SW 1271 (cell line): ENCODE results near the gene GNG2.
A peak's percentile ranks its signal among the peaks of the same experiment; 100 is the strongest.

Experiments
- DNase-seq, 2 experiments: peaks; one replicate each; lab custom pipeline; 2025; lab: John Stamatoyannopoulos, UW

Gene GNG2

DNA sequence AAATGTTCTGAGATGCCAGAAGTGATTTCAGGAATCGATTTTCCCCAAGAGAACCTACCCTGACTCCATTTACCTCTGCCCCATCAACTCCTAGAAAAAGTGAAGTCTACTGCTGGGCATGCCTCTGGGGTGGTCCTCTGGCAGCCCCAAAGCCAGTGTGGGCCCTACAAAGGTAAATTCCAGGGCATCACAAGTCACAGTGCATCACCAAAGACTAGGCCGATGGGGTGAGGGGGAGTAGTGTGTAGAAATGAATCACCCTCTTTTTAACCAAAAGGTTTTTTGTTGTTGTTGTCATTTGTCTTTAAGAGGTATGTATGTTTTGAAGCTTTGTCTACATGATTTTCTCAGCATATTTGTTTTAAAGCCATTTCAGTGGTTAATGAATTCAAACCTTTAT is 82.6 kb downstream of the GNG2 start:
- DNase-seq = no peak

DNA sequence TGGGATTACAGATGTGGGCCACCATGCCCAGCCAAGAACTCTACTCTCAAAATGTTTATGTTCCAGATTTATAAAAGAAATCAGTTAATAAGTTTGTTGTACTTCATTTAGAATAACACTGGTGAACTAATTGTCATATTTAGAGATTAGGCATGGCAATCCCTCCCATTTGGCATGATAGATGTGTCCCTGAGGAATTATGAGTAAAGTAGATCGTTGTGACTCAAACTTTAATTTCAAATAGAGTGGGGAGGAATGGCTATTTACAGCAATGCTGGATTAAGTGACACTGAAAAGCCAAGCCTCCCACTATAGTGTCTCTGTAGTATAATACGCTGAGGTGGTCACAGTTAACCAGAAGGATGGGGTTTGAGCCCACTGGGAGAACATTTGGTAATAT is 89.6 kb downstream of the GNG2 start:
- no peak for DNase-seq

DNA sequence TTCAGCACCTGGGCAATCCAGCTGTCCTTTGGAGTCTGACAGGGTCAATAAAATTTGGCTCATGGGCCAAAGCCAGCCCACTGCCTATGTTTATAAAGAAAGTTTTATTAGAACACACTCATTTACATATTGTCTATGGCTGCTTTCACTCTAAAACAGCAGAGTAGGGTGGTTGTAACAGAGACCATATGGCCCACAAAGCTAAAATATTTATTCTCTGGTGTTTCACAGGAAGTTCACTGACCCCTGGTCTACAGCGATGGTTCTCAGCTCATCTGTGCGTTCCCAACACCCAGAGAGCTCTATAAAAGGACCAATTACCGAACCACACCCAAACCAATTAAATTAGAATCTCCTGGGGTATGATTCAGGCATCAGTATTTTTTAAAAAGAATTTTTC is 91.2 kb downstream of the GNG2 start:
- DNase-seq = no peak

DNA sequence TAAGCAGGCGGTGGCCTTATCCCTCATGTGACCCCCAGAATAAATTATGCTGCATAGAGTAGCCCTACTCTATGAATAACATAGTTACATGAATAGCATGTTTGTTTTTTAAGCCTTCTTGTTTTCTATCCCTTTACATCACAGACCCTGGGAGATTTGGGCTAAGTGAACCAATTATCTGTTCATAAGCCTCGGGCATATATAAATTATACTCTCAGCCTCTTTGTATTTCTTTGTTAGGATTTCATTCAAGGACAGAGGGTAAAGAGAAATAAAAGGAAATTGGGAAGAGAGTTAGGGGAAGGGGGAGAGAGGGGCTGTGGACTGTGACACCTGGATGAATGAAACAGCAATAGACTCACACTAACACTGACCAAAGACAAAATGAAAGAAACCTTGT is 93.6 kb downstream of the GNG2 start:
- no peak for DNase-seq

DNA sequence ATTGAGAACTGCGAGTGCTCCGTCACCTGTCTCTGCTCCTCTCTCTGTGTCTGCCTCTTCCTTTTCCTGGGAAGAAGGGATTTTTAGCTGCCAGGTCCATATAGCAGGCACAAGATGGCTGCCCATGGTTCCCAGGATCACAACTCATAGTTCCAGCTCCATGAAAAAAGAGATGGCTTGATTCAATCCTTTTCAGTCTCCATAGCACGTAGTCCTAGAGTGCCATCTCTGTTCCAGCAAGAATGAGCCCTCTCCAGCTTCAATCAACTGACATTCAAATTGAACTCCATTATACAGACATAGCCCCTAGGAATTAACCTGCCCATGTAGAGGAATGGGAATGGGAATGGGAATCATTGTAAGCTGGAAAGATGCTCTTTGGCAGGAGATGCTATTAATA is 94.2 kb downstream of the GNG2 start:
- no peak for DNase-seq

DNA sequence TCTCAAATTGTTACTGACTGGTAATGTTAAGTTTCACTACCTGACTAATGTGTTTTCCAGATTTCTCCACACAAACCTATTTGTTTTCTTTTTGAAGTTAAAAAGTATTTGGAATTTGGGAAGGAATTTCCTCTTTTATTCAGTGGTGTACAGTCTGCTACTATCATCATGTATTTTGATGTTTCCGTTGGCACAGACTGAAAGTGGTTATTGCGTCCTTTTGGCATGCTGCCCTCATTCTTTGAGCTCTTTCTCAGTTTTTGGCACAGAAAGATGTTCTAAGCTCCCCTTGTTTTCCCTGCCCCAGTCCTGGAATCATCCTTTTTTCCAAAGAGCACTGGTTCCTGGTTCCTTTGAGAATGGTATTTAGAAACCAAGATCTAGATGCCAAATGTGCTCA is 97.5 kb downstream of the GNG2 start:
- DNase-seq = no peak

DNA sequence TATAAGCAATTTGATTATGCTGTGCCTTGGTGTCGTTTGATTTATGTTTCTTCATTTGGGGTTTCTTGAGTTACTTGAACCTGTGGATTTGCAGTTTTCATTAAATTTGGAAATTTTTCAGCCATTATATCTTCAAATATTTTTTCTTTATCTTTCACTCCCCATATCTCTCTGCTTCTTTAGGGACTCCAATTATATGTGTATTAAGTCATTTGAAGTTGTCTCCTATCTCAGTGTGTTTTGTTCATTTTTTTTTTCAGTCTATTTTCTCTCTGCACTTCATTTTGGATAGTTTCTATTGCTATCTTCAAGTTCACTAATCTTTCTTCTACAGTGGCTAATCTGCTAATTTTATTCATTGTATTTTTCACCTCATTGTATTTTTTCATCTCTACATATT is 99.5 kb downstream of the GNG2 start:
- DNase-seq = no peak

DNA sequence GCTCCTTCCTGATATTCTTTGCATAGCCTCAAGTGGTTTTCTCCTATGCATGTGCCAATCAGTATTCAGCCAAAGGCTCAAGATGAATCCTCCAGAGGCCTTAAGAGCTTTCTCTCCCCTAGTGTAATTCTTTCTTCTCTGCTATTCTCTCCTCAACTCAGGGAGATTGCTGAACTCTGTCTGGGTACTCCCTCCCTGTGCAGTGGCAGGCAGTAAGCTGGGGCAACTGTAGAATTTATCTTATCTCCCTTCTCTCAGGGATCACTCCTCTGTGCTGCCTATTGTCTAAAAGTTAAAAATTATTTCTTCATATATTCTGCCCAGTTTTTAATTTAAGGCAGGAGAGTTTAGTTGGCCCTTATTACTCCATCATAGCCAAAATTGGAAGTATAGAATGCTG is 100.5 kb downstream of the GNG2 start:
- no peak for DNase-seq

DNA sequence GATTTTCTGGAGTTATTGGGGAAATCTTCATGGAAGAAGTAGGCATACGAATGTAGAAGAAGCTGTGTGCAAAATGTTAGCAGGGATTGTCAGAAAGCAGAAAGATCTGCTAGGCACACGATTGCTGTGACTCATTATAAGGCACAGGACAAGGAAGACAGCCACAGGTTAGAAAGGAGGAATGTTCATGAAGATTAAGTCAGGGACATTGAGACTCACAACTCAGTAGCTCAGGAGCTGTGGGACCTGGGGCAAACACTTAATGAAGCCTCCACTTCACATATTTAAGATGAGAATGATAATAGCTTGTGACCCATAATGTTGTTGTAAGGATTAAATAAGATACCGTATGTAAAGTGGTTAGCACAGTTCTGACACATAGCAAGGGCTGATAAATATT is 102.3 kb downstream of the GNG2 start:
- no peak for DNase-seq

DNA sequence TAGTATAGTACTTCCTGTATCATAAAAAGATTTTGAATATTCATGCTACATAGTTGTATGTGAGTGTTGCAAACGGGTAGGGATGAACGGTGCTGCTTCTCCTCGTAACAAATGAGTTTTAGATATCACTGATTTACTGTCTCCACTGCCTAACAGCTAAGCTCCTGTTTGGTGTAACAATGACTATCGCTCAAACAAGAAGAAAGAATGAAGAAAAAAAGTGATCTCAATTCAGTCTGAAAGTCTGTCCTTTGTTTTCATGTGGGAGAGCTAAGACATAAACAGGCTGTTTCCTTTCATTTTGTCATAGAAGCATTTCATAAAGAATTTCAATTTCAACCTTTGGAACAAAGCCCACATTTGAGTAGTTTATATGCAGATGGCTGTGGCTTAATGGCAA is 102.9 kb downstream of the GNG2 start:
- DNase-seq = no peak

DNA sequence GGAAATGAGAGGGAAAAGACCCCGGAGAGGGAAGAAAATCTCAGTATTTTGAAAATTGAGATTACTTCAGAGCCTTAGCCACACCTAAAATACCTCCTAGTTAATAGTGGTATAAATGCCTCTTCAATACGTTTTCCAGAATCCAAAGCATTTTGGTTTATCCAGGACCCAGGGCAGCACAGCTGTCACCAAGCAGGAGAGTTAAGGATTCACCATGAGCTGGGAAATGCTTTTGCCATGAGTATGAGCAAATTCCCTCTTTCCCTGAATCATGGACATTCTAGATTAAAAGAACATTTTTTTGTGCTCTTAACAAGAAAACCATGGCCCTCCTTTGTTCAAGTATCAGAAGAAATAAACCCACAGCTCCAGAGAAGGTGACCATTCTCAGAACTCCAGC is 107.1 kb downstream of the GNG2 start:
- DNase-seq = no peak

DNA sequence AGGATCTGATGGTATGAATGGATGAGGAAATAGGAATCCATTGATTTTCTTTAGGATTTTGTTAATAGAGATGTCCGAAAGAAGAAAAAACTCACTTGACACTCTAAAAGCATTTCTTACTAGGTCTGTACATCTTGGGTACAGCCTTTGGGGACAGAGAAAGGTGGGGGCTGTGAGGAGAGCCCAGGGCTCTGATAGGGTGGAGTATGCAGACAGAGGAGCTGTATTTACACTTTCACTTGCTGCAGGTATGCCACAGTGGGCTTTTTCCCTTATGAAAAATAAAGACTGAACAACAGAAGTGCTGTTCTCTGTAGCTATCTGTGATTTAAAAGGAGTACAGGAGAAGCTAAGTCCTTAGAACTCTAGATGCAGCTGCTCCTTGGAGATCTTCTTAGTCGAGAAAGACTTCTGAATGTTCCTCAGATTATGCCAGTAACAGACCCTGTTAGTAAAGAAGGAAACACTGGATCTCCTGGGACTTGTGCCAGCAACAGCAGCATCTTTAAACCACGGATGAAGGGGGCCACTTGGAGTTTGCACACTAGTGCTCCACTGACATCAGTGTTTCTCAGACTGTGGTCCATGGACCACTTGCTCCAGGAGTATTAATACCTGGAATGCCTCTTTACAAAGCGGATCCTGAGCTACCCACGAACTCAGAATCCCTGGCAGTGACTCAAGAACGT is 109.6 kb downstream of the GNG2 start:
- DNase-seq = no peak

DNA sequence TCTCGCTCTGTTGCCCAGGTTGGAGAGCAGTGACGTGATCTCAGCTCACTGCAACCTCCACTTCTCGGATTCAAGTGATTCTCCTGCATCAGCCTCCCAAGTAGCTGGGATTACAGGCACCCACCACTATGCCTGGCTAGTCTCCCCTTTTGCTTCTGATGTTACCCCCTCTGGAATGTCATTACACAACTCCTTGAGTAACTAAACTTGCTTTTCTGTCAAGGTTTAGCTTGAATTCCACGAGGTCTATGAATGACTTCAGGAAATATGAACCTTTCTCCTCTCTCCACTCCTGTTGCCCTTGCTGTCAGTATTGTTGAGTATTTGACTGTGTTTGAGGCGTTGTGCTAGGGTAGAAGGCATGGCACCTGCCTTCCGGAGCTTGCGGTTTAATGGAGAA is 112.2 kb downstream of the GNG2 start:
- no peak for DNase-seq

DNA sequence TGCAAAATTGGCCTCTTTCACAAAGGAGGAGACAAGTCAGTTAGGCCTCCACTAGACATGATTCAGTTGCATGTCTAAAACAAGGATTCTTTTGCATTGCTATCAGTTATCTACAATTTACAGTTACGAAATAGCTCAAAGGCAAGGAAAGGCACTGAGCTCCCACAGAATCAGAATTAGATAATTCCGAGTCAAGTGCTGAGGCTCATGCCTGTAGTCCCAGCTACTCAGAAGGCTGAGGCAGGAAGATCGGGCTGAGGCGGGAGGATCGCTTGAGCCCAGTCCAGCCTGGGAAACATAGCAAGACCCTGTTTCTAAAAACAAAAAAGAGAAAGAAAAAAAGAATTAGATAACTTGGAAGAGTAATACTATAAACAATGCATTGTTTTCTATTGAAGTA is 116.7 kb downstream of the GNG2 start:
- no peak for DNase-seq

DNA sequence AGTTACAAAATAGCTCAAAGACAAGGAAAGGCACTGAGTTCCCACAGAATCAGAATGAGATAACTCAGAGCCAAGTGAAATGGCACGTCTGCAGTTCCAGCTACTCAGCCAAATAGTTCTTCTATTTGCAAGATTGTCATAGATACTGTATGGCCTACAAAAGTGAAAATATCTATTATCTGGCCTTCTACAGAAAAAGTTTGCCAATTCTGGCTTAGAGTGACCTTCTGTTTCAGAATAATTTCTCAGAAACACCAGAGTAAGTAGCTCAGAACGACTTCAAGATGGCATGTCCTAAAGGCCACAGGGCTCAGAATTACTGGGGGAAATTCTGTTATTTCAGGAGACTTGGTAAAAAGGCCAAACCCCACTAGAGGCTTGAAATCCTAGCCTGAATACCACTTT is 118.3 kb downstream of the GNG2 start:
- no peak for DNase-seq

DNA sequence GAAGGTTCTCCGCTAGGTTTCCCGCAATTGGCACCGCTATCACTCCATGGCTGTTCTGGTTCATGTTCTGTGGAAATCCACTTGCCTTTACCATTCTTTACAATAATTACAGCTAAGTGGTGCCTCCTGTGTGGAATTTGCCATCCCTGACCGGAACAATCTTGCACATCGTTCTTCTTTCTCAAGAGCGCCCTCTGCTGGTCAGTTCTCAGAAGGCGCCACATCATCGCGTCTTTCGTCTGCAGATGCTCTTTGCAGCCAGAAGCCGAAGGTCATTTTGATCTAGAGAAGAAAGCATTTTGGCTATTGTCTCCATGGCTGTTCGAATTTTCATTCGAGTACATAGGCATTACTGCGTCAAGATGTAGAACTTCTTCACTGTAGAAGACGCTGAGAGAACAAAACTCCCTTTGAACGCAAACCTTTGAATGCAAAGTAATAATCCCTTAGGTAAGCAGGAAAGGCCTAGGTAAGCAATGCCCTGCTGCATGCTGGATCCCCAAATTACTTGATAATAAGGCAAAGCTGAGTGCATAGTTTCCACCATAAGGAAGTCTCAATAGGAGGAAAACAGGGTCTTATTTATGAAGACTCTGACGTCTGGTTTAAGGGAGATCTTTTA is 118.8 kb downstream of the GNG2 start:
- DNase-seq = peak in 1 of 2 experiments; percentile 62

DNA sequence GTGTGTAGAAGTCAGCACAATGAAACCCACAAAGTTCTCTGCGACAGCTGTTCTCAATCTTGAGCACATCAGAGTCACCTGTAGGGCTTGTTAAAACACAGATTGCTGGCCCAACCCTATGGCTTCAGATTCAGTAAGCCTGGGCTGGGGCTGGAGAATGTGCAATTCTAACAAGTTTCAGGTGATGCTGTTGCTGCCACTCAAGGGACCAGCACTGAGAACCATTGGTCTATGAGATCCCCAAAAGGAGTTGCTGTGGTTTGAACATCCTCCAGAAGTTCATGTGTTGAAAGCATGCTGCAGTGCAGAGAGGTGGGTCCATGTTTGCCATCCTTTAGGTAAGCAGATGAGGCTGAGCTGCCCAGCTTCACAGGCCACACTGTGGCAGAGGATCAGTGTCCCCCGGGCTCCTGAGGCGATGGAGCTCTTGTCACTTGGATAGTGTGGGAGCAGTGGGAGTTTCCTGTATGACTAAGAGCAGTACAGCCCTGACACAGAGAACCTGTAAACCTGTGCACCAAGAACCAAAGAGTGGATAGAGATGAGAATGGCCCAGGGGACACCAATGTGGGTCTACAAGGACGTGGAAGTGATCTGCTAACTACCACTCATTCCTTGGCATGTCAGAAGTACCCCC is 120.9 kb downstream of the GNG2 start:
- no peak for DNase-seq

DNA sequence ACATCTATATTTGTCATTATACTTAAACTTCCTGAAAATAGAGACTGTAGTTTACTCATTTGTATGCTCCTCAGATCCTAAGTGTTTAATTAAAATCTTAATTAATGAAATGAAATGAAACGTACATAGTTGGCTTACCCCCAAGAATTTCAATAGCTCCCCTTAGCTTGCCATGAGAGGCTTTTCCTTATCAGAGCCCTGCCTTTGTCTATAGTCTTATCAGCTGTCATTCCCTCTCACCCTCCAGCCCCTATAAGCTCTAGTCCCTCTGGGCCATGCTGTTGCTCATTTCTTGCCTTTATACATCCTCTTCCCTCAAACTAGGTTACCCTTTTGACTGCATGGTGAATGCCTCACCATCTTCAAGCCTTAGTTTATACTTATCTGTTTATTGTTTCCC is 127.8 kb downstream of the GNG2 start:
- DNase-seq = no peak

DNA sequence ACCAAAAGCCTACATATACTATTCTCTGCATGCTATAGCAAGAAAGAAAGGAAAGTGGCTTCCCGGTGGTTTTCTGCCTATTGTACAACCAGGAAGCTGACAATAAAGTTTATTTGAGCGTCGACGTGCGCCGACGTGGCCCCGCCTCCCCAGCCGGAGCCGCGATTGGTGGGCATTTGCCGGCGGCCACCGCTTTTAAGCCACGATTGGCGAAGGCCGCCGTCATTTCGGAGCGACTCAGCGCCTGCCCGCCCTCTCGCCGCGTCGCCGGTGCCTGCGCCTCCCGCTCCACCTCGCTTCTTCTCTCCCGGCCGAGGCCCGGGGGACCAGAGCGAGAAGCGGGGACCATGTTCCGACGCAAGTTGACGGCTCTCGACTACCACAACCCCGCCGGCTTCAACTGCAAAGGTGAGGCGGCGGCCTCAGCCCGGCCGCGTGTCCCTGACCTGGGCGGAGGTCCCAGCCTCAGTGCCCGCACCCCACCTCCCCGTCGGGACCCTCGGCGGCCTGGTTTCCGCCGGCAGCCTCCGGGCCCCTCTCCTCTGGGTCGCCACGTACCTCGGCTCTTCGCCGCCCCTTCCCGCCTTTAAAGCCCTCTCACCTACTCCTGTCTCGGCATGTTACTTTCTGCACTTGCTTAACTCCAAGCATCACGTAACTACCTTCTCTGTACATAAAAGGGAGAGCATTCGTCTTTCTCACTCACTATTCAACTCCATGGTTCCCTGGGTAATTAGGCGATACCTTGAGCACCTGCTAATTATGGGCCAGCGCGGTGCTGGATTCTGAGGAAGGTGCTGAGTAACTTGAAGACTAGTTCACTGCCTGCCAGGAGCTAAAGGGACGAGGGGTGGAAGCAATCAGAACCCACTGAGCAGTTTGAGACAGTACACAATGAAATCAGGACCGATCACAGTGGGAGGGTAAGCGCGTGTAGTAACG is 129.2 kb downstream of the GNG2 start, which contains the start of gene RTRAF:
RTRAF (plus strand) TSS at position 254 of the 942 bp plus-strand sequence; CDS start at position 348, 94 bp downstream.
- DNase-seq = peak; percentile 71 to 90

DNA sequence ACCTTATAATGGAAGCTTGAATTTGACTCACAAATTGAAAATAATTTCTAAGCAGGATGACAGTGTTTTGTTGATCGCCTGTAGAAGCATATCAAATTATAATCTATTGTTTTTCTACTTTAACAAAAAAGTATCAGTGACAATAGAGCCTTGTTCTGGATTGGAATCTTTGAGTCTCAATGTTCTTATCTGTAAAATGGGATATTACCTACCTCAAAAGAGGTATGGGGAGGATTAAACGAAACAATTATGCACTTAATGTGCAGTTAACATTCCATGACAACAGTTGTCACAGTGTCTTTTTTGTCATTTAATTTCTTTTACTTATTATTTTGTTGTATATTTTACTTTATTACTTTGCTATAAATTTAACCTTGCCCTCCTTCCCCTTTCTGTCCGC is 130.1 kb downstream of the GNG2 start:
- DNase-seq = no peak

DNA sequence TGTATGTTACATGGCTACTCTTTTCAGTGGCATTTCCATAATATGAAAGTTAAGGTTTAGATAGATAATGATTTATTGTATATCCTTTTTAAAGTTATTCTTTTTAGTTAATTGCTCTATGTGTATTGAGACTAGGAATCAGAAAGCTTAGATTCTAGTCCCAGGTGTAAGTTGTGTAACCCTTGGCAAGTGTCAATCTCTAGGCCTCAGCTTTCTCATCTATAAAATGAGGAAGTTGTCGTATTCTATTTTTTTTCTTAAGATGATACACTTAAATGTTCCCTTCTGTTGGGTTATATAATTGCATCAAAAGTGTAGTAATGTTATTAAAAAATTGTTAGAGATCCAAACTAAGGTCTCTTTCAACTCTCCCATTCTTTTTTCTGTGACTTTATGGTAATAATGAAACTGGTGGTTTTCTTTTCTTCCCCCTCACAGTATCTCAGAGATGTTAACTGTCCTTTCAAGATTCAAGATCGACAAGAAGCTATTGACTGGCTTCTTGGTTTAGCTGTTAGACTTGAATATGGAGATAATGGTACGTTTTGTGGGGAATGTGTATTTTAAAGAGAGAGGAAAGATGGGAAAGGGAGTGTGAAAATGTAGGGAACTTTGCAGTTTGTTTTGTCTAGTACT is 133.0 kb downstream of the GNG2 start:
- DNase-seq = no peak
